GM19328 (cell line): Measurements from ENCODE around the gene ZDHHC1.

Experiments
- ATAC-seq: cut with Tn5 transposase; IDR thresholded peaks from one replicate; pipeline ENCODE4 v1.9.1; 2021; ENCODE audit warnings: mild to moderate bottlenecking, moderate library complexity; ENCODE audit not compliant: unreplicated experiment

Gene ZDHHC1

GRCh38 chr16:67448580-67448979 lies 32.3 kb upstream of the ZDHHC1 start:
- ATAC-seq, result no peak

DNA sequence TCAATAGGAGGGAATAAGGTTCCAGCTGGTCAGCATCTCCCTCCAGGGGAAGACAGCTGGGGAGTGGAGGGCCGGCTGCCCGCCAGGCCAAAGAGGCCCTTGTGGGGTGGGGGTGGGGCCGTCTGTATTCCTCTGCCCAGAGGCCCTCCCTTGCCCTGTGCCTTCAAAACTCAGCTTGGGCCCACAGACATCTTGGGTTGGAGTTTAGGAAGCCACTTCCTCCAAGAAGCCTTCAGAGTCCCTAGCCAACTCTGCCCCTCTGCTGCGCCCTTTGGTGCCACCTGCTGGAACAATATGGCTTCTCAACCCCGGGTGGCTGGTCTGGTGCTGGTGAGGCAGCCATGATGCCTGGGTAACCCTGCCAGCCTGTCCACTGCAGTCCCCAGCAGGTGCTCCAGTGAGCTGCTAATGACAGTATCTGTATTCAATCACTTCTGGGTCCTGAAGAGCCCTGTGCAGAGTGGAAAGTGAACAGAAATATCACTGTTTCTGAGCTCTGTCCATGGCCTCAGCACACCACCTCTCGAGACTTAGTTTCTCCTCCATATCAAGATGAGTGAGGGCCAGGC lies 31.3 kb upstream of the ZDHHC1 start:
- ATAC-seq, result no peak

- no peak for ATAC-seq
Observed at GRCh38 chr16:67446968-67447507, 30.8 kb upstream of the ZDHHC1 start.

GRCh38 chr16:67445913-67446907 lies 29.9 kb upstream of the ZDHHC1 start:
- ATAC-seq, result no peak

DNA sequence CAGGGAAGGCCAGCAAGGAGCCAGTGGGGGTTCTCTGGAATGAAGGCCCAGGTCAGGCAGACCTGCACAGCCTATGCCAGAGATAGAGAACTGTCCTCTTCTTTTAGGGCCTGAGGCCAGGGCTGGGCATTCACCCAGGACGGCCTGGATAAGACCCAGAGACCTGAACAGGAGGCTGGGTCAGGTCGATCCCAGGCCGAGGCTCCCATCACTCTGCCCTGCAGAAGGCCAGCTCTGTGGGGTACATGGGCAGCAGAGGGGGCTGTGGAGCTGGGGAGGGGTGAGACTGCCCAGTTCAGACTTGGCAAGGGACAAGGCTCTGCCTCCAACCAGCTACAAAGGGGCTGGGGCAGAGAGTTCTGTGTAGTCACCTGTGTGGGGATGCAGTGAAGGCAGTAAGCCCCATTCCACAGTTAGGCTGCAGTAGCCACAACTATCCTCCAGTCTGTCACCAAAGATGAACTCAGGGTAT lies 29.2 kb upstream of the ZDHHC1 start:
- no peak for ATAC-seq

DNA sequence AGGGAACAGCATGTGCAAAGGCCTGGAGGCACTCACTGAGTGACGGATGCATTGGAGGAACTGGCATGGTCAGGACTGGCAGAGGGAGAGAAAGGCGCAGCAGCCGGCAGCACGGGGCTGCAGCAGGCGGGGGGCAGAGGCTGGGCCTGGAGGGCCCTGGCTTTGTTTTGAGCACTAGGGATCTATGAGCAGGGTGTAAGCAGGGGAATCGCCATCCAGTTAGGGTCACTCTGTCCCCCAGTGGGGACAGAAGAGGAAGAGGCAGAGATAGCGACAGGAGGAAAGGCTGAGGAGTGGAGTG lies 28.8 kb upstream of the ZDHHC1 start:
- ATAC-seq, result no peak

DNA sequence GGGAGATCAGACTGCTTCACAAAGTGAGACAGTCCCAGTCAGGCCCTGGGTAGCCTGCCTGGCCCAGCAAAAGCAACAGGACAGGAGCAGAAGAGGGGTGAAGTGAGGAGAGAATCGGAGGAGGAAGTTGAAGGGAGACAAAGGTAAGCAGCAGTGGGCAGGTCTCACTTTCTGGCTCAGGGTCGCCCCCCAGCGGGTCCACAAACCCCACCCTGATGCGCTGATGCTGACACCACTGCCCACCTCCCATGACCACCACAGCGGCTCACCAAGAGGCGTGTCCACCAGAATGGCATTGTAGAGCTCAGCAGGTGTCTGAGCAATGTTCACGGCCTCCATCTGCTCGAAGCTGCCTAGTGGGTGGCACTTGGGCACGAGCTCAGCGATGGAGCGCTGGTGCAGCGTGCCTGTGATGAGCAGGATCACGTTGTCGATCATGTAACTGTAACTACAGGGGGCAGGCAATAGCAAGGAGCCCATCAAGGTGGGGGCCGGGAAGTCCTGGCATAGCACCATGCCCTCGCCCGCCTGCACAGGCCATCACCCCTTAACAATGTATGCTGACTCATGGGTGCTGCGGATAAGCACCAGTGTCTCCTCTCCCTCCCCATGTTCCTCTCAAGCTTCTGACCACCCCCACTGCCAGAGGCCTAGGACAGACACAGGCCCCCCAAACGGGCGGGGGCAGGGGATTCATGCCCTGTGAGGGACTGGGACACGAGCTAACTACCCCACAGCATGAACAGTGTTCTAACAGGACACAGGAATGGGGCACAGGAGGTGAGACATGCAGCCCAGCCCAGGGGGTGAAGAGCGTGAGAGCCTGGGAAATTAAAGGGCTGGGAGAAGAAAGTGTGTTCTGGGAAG lies 28.2 kb upstream of the ZDHHC1 start:
- ATAC-seq, result no peak

DNA sequence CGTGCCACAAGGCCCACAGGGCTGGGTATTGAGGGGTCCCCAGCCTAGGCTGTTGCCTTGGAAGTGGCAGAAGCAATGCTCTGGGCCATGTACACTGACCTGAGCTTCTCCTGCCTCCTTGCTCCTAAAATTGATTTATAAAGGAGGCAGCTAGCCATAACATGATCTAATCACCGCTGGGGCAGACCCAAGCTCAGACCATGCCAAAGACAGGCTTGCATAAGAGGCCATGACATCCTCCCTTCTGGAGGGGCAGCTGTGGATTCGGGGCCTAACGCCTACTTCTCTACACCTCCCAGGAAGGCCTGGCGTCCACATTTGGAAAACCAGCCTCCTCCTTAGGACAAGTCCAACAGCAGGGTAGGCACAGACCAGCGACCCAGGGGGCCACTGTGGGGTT lies 27.0 kb upstream of the ZDHHC1 start:
- ATAC-seq, result no peak

DNA sequence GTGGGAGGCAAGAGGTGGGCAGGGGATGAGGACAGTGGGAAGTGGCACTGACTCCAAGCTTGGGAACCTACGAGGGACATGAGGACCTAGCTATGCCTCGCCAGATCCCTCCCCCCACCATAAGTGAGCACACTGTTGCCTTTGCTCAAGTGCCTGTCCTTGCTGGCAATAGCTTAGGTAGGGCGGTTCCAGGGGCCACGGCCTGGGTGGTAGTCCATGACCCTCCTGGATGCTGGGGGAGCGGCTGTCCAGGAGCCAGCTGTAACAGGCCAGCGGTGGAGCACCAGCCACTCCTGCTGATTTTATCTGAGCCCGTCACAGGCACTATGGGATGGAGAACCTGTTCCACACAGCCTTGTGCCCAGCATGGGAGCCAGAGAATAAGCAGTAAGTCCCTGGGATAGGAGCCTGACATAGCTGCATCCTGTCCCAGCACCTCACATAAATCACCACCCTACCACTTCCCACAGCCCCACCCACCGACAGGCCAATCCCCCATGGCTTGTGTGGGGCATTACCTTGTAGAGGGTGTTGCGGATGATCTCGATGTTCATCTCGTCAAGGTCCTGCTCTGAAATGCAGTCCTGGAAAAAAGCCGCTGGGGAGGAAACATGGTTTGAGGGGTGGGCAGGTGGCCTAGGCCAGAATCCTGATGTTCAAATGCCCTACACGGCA lies 26.4 kb upstream of the ZDHHC1 start:
- ATAC-seq, result no peak

DNA sequence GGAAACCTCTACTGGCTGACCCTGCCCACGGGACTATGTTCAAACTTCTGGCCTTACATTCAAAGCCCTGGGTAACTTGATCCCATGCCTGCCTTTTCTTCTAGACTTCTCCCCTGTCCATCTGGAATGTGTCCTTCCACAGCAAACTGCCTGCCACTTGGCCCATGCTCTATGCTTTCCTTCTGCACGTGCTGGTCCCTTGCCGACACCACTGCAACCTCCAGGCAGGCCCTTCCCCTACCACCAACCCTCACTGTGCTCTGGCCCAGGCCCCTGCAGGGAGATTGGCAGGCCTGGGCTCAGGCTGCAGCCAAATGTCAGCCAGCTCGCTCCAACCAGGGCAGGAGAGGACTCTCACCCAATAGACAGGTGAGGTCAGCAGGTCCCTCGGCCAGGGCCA lies 25.6 kb upstream of the ZDHHC1 start:
- no peak for ATAC-seq

- no peak for ATAC-seq
Observed at GRCh38 chr16:67441271-67441753, 25.0 kb upstream of the ZDHHC1 start.

DNA sequence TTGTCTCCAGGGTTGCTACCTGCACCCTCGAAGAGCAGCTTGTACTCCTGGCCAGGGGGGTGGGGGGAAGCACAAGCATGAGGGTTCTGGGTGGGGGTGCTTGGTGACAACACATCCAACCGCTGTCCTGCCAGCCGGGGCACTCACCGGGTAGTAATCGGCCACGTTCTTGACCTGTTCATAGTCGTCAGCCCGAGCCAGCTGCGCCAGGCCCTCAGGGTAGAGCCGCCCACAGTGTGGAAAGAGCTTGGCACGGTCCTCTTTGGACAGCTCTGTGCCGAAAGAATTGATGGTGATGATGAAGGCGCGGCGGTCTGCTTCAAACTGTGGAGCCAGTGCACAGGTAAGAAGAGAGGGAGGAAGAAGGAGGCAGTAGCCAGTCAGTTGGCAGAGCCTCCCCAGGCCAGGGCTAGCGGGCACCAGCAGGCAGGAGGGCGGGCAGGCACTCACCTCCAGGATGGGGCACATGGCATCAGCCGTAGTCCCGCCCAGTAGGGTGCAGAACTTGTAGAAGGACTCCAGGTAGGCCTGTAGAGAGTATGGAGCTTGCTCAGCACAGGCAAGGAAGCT lies 22.6 kb upstream of the ZDHHC1 start:
- ATAC-seq, result no peak

GRCh38 chr16:67438098-67438791 lies 22.0 kb upstream of the ZDHHC1 start:
- ATAC-seq, result no peak

- ATAC-seq, result no peak
Observed at GRCh38 chr16:67437513-67437912, 21.2 kb upstream of the ZDHHC1 start.

- no peak for ATAC-seq
Observed at GRCh38 chr16:67436640-67437193, 20.4 kb upstream of the ZDHHC1 start.

DNA sequence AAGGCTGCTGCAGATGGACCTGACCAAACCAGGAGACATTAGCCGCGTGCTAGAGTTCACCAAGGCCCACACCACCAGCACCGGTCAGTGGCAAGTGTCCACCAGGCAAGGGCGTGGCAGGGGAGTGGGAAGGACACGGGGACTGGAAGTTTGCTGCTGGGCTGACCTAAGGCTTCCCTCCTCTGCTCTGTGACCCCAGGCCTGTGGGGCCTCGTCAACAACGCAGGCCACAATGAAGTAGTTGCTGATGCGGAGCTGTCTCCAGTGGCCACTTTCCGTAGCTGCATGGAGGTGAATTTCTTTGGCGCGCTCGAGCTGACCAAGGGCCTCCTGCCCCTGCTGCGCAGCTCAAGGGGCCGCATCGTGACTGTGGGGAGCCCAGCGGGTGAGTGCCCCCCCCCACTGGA lies 19.5 kb upstream of the ZDHHC1 start:
- no peak for ATAC-seq

GRCh38 chr16:67433131-67433719 lies 16.9 kb upstream of the ZDHHC1 start:
- ATAC-seq, result no peak

DNA sequence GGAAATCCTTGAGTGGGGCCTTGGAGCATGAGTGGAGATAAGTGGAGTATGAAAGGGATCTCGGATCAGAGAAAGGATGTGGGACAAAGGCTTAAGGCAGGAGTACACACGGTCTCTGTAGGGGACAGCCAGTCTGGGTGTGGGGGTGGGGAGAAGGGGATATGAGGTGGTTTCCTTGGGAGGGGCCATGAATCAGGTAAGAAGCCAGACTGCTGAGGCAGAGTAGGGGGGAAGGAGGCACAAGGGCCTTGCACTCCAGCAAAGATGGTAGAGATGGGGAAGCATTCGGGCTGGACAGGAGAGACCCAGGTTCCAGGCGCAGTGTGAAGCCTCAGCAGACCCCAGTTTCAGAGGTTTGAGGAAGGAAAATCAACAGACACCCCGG lies 16.2 kb upstream of the ZDHHC1 start:
- no peak for ATAC-seq
